ENCODE measurements around the gene MYO16.

DNA sequence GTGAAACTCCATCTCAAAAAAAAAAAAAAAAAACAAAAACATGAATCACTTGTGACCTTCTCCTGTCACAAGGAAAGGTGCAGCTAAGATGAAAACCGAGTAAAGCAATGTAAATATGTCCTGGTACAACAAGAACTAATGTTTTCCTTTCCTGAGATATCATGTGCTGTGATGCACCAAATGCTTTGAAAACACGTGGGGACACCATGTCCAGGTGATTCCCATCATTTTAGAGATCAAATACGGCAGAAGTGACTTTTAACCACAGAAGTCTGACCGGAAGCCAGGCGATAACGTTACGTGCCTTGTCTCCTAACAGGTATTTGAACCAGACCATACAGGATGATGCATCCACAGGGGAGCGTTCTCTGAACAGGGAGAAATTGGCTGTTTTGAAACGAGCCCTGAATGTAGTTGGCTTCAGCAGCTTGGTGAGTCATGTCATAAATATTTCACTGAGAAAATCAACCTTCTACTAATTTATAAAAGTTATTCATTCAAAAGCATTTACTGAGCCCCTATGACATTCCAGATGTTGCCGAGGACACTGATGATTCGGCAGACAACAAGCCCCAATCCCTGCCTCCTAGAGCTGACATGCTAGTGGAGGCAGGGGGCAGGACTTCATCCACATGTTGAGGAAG lies 328.1 kb downstream of the MYO16 start:
- TF ChIP-seq, protein P1, sequence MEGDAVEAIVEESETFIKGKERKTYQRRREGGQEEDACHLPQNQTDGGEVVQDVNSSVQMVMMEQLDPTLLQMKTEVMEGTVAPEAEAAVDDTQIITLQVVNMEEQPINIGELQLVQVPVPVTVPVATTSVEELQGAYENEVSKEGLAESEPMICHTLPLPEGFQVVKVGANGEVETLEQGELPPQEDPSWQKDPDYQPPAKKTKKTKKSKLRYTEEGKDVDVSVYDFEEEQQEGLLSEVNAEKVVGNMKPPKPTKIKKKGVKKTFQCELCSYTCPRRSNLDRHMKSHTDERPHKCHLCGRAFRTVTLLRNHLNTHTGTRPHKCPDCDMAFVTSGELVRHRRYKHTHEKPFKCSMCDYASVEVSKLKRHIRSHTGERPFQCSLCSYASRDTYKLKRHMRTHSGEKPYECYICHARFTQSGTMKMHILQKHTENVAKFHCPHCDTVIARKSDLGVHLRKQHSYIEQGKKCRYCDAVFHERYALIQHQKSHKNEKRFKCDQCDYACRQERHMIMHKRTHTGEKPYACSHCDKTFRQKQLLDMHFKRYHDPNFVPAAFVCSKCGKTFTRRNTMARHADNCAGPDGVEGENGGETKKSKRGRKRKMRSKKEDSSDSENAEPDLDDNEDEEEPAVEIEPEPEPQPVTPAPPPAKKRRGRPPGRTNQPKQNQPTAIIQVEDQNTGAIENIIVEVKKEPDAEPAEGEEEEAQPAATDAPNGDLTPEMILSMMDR (conservative IDR thresholded peaks at IDR 0.05; ENCODE audit: low read length) = no peak
- no peak for TF ChIP-seq EZH2phosphoT487 (IDR thresholded peaks at IDR 0.05; ENCODE audit: borderline replicate concordance)
